H54 (cell line): ENCODE data around the gene SPAG9.
"Not testable (repeated sequence)": the region's sequence is repeated elsewhere in the genome, so short reads cannot be mapped to it uniquely, and the experiment has no call there.

Experiments used
- DNase-seq: peaks from one replicate; pipeline ENCODE4 v3.0.0; 2011; ENCODE audit warnings: low spot score, mixed read lengths; ENCODE audit not compliant: insufficient read length
- FAIRE-seq: peaks from 3 replicates; lab custom pipeline; 2011; peaks lifted over from hg19 to GRCh38; lab: Jason Lieb, UNC
- POLR2A ChIP-seq: IDR thresholded peaks from 2 replicates; pipeline ENCODE4 v1.6.1; 2011; ENCODE audit warnings: low read depth, mild to moderate bottlenecking, low read length

Gene SPAG9

DNA sequence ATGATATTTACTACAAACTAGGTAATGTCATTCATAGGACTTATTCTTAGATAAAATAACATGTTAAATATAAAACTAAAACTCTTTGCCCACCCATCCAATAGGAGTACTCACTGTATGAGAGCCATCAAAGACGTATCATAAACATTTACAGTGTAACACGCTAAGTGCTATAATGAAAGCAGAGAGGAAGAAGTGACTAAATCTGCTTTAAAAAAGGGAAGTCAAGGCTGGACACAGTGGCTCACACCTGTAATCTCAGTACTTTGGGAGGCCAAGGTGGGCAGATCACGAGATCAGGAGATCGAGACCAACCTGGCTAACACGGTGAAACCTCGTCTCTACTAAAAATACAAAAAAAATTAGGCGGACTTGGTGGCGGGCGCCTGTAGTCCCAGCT is 32.4 kb downstream of the SPAG9 start:
- no peak for TF ChIP-seq POLR2A
- DNase-seq (no peak), FAIRE-seq (no peak)

DNA sequence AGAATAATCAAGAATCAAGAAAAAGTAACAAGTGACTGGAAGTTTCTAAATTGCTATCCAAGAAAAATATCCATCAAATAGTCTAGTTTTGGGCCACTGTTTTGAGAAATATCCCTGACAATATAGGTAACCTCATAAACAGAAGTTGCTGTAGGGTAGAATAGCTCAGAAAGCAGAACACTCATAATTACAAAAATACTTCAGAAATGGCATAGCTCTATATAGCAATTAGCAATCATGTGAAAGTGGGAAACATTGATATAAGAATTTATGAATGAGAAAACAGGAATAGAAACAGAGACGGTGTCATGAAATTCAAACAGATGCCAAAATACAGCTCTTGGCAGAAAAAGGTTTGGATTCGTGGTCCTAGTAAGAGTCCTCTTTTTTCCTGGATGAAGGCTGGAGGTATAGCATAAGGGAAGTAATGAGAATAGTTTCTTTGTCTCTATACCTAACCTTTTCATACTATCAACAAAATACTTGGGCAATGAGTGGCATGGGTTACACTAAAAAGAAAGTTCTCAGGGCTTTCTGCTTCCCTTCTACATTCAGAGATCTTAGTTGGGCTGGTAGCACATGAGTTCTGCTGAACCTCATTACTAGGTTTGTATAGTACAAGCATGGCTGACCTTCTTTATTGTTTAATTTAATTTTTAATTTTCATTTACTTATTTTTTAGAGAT is 33.5 kb downstream of the SPAG9 start:
- TF ChIP-seq POLR2A: no peak

DNA sequence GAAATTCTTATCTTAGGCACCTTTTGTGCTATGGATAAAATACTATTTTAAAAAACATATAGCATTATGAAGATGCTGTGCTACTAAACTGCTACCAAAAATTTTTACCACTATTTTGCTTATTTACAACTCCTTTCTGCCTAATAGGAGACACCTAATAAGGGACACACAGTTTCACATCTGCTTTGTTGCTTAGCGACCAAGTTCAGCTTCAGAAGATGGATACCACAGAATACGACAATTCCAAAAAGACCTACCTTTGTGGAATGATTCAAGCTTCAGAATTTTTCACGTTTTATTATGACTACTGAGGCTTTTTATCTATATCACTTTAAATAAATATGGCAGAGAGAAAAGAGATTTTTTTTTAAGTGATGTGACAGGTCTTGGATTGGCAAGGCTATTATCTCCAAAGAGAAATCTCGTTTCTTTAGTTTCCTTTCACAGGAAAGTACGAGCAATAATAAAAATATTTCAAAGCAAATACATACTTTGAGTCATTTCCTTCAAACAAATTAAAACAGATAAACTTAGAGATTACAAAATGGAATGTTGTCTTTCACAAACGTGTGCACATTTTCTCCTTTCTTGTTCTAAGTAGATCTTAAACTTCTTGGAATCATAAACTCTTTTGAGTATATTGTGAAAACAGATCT is 35.4 kb downstream of the SPAG9 start:
- FAIRE-seq: no peak
- no peak for DNase-seq
- TF ChIP-seq POLR2A: no peak

More for the DNA sequence above, 33.5 kb downstream of the SPAG9 start:
- DNase-seq: no peak
- FAIRE-seq: no peak

DNA sequence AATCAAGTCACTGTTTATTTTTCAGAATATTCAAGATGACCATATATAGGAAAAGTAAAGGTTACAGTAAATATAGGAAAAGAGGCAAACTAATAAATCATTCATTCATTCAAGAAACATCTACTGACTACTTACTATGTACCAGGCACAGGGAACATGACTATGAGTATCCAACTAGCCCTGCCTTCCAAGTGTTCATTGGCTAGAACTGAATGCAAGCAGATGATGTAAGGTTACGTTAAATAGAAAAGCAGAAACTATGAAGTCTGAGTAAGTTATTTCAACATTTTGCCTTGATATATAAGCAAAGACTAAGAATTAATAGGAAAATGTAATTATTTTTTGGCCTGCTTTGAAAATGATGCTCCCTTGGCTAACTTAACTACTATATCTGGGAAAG is 36.7 kb downstream of the SPAG9 start:
- FAIRE-seq (no peak), DNase-seq (no peak)
- TF ChIP-seq POLR2A: no peak

DNA sequence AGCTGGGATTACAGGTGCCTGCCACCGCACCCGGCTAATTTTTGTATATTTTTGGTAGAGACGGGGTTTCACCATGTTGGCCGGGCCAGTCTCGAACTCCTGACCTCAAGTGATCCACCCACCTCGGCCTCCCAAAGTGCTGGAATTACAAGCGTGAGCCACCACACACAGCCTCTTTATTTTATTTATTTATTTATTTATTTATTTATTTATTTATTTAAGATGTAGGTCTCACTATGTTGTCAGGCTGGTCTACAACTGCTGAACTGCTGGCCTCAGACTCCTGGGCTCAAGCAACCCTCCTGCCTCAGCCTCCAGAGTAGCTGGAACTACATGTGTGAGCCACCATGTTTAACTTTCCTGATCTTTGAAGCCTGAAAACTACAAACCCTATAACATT is 37.3 kb downstream of the SPAG9 start:
- FAIRE-seq: not testable (repeated sequence)

DNA sequence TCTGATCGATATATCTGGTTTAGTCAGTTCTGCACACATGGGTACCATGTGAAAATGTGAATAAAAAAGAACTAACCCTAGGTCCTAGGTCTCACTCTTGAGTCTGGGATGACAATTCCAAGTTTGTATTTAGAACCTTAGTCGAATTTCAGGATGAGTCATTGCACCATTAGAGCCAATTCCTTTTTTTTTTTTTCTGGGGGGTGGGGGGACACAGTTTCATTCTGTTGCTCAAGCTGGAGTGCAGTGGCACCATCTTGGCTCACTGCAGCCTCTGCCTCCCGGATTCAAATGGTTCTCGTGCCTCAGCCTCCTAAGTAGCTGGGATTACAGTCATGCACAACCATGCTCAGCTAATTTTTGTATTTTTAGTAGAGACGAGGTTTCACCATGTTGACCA is 41.6 kb downstream of the SPAG9 start:
- FAIRE-seq (peak; percentile 65), DNase-seq (no peak)
- no peak for TF ChIP-seq POLR2A

More for the DNA sequence above, 37.3 kb downstream of the SPAG9 start:
- DNase-seq: not testable (repeated sequence)

DNA sequence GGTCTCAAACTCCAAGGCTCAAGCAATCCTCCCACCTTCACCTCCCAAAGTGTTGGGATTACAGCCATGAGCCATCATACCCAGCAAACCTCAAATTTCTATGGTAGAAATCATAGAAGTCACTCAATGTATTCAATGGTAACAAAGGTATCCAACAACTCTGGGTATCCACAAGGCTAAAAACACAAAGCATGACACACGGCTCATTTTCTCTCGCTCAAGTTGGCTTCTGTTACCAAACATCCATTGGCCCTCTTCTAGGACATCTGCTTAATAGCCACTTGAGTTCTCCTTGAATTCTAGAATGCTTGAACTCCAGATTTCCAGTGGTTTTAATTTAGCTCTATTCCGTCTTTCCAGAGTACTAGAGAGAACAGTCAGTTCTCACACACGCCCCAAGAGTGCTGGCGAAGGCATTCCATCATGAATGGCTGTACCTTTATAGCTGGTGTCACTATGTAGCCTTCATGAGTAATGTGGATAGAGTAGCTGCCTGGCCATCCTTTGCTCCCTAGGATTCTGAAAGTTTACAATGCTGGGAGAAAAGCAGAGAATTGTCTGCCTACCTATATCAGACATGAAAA is 42.6 kb downstream of the SPAG9 start:
- TF ChIP-seq POLR2A: no peak
- no peak for FAIRE-seq

DNA sequence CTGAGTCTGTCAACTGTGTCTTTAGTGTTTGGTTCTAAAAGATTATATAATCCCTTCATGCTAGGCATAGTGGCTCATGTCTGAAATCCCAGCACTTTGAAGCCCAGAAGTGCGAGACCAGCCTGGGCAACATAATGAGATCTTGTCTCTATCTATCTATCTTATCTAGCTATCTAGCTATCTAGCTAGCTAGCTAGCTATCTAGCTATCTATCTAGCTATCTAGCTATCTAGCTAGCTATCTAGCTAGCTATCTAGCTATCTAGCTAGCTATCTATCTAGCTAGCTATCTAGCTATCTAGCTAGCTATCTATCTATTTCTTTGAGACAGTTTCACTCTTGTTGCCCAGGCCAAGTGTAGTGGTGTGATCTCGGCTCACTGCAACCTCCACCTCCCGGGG is 43.8 kb downstream of the SPAG9 start:
- no peak for FAIRE-seq
- TF ChIP-seq POLR2A: no peak
- DNase-seq: no peak

More for the DNA sequence above, 42.6 kb downstream of the SPAG9 start:
- DNase-seq: no peak

DNA sequence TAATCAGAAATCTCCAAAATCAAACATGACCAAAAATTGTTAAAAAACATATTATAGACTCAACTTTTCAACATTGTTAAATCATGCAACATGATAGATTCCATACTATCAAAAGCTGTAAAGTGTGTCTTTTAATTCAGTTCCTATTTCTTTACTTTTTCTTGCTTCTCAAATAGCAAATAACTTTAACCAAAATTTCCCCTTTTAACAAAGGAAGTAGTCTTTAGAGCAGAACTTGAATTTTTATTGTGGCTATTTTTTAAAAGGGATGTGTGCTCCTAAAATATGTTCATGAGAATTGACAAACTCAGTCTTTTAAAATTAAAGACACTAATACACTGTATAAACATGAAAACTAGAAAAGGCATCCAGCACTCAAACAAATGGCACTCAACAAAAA is 49.1 kb downstream of the SPAG9 start:
- FAIRE-seq (no peak), DNase-seq (no peak)
- no peak for TF ChIP-seq POLR2A

DNA sequence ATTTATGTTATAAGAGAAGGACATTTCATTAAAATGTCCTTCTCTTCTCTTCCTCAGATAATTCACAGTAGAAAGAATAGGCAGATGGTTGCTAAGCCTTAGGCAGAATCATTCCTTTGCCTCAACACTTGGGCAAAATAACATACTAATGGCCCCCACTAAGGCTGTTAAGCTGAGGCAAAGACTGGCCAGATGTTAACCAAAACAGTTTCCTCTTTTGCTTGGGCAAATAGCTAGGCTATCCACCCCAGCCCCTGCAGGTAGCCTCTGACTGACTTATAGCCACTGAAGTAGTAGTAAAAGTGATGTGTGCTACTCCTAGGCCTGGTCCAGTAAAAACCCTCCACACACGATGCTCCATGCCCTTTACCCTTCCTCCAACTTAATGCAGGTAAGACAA is 55.2 kb downstream of the SPAG9 start:
- no peak for DNase-seq
- no peak for TF ChIP-seq POLR2A
- no peak for FAIRE-seq

DNA sequence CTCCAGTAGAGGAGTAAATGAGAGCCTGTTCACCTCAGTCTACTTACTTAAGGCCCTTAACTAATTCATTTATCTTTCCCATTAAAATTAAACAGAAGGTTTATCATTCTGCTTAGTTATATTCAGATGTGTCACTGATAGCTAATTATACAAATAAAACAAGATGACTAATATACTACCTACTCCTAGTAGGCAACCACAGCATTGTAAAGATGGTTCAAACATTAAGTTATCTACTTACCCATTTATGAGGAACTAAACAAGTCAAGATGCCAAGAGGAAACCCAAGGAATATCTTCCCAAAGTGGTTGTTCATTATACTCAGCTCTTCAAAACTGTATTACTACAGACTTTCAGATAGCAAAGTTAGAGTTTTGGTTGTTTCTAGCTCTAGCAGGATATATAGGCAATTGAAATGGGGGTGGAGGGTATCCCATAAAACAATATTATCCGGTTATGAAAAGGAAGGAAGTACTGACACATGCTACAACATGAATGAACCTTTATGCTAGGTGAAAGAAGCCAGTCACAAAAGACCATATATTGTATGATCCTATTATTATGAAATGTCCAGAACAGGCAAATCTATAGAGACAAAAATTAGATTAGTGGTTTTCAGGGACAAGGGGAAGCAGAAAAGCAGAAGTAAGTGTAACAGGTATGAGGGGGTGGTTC is 56.5 kb downstream of the SPAG9 start:
- FAIRE-seq (no peak), DNase-seq (no peak)
- no peak for TF ChIP-seq POLR2A

DNA sequence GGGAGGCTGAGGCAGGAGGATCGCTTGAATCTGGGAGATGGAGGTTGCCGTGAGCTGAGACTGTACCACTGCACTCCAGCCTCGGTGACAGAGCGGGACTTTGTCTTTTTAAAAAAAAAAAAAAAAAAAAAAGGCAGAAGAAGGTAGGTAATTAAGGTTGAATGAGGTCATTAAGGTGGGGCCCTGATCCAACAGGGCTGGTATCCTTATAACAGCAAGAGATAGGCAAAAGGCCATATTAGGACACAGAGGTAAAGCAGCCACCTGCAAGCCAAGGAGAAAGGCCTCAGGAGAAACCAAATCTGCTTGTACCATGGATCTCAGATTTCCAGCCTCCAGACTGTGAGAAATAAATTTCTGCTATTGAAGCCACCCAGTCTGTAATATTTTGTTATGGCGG is 60.3 kb downstream of the SPAG9 start:
- TF ChIP-seq POLR2A: no peak
- FAIRE-seq: no peak

DNA sequence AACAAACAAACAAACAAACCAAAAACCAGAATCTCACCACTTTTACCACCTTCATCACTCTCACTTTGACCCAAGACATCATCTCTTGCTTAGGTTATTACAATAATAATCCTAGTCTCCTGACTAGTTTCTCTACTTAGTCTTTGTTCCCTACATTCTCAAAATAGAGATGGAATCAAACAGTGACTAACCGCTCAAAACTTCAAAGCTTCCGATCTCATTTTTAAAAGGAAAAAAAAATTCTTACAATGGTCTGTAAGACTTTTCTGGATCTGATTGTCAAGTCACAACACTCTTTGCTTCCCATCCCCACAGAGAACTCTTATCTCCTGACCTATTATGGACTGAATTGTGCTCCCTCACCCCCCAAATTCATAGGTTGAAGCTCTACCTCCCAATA is 60.9 kb downstream of the SPAG9 start:
- DNase-seq (no peak), FAIRE-seq (no peak)
- TF ChIP-seq POLR2A: no peak

More for the DNA sequence above, 60.3 kb downstream of the SPAG9 start:
- DNase-seq: no peak

DNA sequence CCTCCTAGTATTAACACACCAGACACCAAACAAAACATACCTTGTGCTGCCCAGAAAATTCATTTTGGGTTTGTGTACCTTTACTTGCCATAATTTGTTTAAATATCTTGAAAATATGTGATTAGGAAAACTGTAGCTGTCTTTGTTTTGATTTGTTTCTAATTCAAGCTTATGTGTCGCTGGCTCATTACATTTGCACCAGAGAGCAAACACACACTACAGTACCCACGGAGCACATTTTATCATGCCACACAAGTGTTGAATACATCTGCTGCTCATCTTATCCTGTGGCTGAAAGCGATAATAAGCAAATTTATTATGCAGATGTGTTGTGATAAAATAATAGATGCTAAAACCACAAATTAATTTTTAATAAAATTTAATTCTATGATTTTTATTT is 63.1 kb downstream of the SPAG9 start:
- no peak for DNase-seq
- TF ChIP-seq POLR2A: no peak
- no peak for FAIRE-seq
